ENCODE results near the gene MAU2.

MAU2 gene

GRCh38 chr19:19320361-19321140 lies at the start of gene MAU2, which contains the start of gene SUGP1:
Gene MAU2 (plus strand): TSS chr19:19320829. CDS start chr19:19320860, 31 bp downstream.
Gene SUGP1 (minus strand): TSS chr19:19320509. CDS start chr19:19320496, 13 bp downstream.
- peak; percentile 88 for DNase-seq

GRCh38 chr19:19271828-19272599 lies 48.6 kb upstream of the MAU2 start:
- no peak for DNase-seq

- no peak for DNase-seq
These were observed 46.5 kb upstream of the MAU2 start for GRCh38 chr19:19274146-19274545.

- DNase-seq, result no peak
These were observed 45.7 kb upstream of the MAU2 start for GRCh38 chr19:19274716-19275565.

- DNase-seq, result no peak
These were observed 44.2 kb upstream of the MAU2 start for GRCh38 chr19:19276386-19276785.

- DNase-seq, result no peak
These were observed 43.8 kb upstream of the MAU2 start for GRCh38 chr19:19276851-19277250.

GRCh38 chr19:19278315-19278714 lies 42.3 kb upstream of the MAU2 start:
- no peak for DNase-seq

- DNase-seq, result no peak
These were observed 41.5 kb upstream of the MAU2 start for GRCh38 chr19:19279062-19279612.

GRCh38 chr19:19279853-19280252 lies 40.8 kb upstream of the MAU2 start:
- no peak for DNase-seq

GRCh38 chr19:19280561-19280960 lies 40.1 kb upstream of the MAU2 start:
- no peak for DNase-seq

- DNase-seq, result no peak
These were observed 34.9 kb upstream of the MAU2 start for GRCh38 chr19:19285686-19286085.

GRCh38 chr19:19292607-19293006 lies 28.0 kb upstream of the MAU2 start:
- no peak for DNase-seq

- no peak for DNase-seq
These were observed 25.7 kb upstream of the MAU2 start for GRCh38 chr19:19294914-19295313.

- DNase-seq, result no peak
These were observed 23.5 kb upstream of the MAU2 start for GRCh38 chr19:19296953-19297689.

- DNase-seq, result no peak
These were observed 22.9 kb upstream of the MAU2 start for GRCh38 chr19:19297759-19298158.

- DNase-seq, result no peak
These were observed 20.0 kb upstream of the MAU2 start for GRCh38 chr19:19300613-19301012.

GRCh38 chr19:19303411-19303810 lies 17.2 kb upstream of the MAU2 start:
- no peak for DNase-seq

GRCh38 chr19:19304186-19304965 lies 16.3 kb upstream of the MAU2 start:
- DNase-seq, result no peak

GRCh38 chr19:19305066-19305465 lies 15.6 kb upstream of the MAU2 start:
- DNase-seq, result no peak

- no peak for DNase-seq
These were observed 14.9 kb upstream of the MAU2 start for GRCh38 chr19:19305696-19306095.

GRCh38 chr19:19306191-19306590 lies 14.4 kb upstream of the MAU2 start:
- no peak for DNase-seq
